HG02759 (cell line): Measurements from ENCODE around the gene PALMD.

Experiments
- ATAC-seq: cut with Tn5 transposase; IDR thresholded peaks from one replicate; pipeline ENCODE4 v1.9.1; 2021; ENCODE audit warnings: mild to moderate bottlenecking, moderate library complexity; ENCODE audit not compliant: unreplicated experiment

Gene PALMD

GRCh38 chr1:99645699-99646531, at the start of gene PALMD:
Gene PALMD, plus strand, starts transcription at chr1:99646113. Its CDS starts 205 bp downstream, at chr1:99646318.
- ATAC-seq = no peak

GRCh38 chr1:99598738-99599411, 47.0 kb upstream of the PALMD start:
- no peak for ATAC-seq

GRCh38 chr1:99599678-99600175, 46.2 kb upstream of the PALMD start:
- ATAC-seq = no peak

- ATAC-seq = no peak
These were observed 45.1 kb upstream of the PALMD start for GRCh38 chr1:99600782-99601181.

- ATAC-seq = no peak
These were observed 44.7 kb upstream of the PALMD start for GRCh38 chr1:99601208-99601607.

GRCh38 chr1:99601709-99602403, 44.1 kb upstream of the PALMD start:
- no peak for ATAC-seq

- no peak for ATAC-seq
These were observed 43.4 kb upstream of the PALMD start for GRCh38 chr1:99602404-99602969.

GRCh38 chr1:99603699-99604560, 42.0 kb upstream of the PALMD start:
- ATAC-seq = no peak

GRCh38 chr1:99606306-99606705, 39.6 kb upstream of the PALMD start:
- ATAC-seq = no peak

GRCh38 chr1:99607590-99607989, 38.3 kb upstream of the PALMD start:
- no peak for ATAC-seq

- ATAC-seq = no peak
These were observed 37.9 kb upstream of the PALMD start for GRCh38 chr1:99608058-99608457.

GRCh38 chr1:99613716-99614115, 32.2 kb upstream of the PALMD start:
- ATAC-seq = no peak

GRCh38 chr1:99614728-99615127, 31.2 kb upstream of the PALMD start:
- ATAC-seq = no peak

GRCh38 chr1:99619583-99619982, 26.3 kb upstream of the PALMD start:
- no peak for ATAC-seq

GRCh38 chr1:99621340-99621901, 24.5 kb upstream of the PALMD start:
- no peak for ATAC-seq

GRCh38 chr1:99622702-99623347, 23.1 kb upstream of the PALMD start:
- ATAC-seq = no peak

GRCh38 chr1:99623554-99623953, 22.4 kb upstream of the PALMD start:
- ATAC-seq = no peak

GRCh38 chr1:99627615-99628014, 18.3 kb upstream of the PALMD start:
- no peak for ATAC-seq

GRCh38 chr1:99629164-99629563, 16.7 kb upstream of the PALMD start:
- ATAC-seq = no peak
